H9 (cell line): ENCODE data around the gene MRPL28. TPM values are rescaled to one million over a fixed set of nuclear protein-coding genes. Genes with fewer than 3 reads are reported as not detected.
A peak's percentile ranks its signal among the peaks of the same experiment; 100 is the strongest.
"Not testable (repeated sequence)": the region's sequence is repeated elsewhere in the genome, so short reads cannot be mapped to it uniquely, and the experiment has no call there.

Experiments used
- DNase-seq: peaks from one replicate; pipeline ENCODE4 v3.0.0-alpha.2; 2017
- H2AFZ ChIP-seq: one replicate; pipeline ENCODE4 v1.6.1; 2013; ENCODE audit warnings: mild to moderate bottlenecking, low read length, control low read depth, moderate library complexity
- H2AK5ac ChIP-seq: 2 replicates; pipeline ENCODE4 v1.6.1; 2013; ENCODE audit warnings: low read length, control low read depth, mixed read lengths; ENCODE audit not compliant: insufficient read length
- H2BK120ac ChIP-seq: one replicate; pipeline ENCODE4 v1.6.1; 2013; ENCODE audit warnings: low read depth, mild to moderate bottlenecking, low read length, control low read depth, inconsistent platforms; ENCODE audit not compliant: poor library complexity, severe bottlenecking
- H2BK12ac ChIP-seq: 2 replicates; pipeline ENCODE4 v1.6.1; 2013; ENCODE audit warnings: low read length, control low read depth, mixed read lengths, low read depth; ENCODE audit not compliant: insufficient read length
- H2BK15ac ChIP-seq: 2 replicates; pipeline ENCODE4 v1.6.1; 2013; ENCODE audit warnings: low read depth, low read length, control low read depth
- H2BK20ac ChIP-seq: one replicate; pipeline ENCODE4 v1.6.1; 2013; ENCODE audit warnings: low read depth, mild to moderate bottlenecking, low read length, control low read depth, inconsistent platforms; ENCODE audit not compliant: poor library complexity, severe bottlenecking
- H2BK5ac ChIP-seq: 2 replicates; pipeline ENCODE4 v1.6.1; 2013; ENCODE audit warnings: low read length, control low read depth, mixed read lengths; ENCODE audit not compliant: insufficient read length
- H3K14ac ChIP-seq: 2 replicates; pipeline ENCODE4 v1.6.1; 2013; ENCODE audit warnings: low read length, control low read depth; ENCODE audit not compliant: insufficient read depth
- H3K18ac ChIP-seq: 2 replicates; pipeline ENCODE4 v1.6.1; 2013; ENCODE audit warnings: low read depth, mild to moderate bottlenecking, mixed read lengths, low read length, control low read depth; ENCODE audit not compliant: insufficient read length
- H3K23ac ChIP-seq: 2 replicates; pipeline ENCODE4 v1.6.1; 2013; ENCODE audit warnings: low read length, control low read depth, mixed read lengths, low read depth; ENCODE audit not compliant: insufficient read length
- H3K23me2 ChIP-seq: 2 replicates; pipeline ENCODE4 v1.6.1; 2013; ENCODE audit warnings: low read depth, mild to moderate bottlenecking, mixed read lengths, low read length, control low read depth; ENCODE audit not compliant: insufficient read length, poor library complexity, severe bottlenecking
- H3K27ac ChIP-seq: 2 replicates; pipeline ENCODE4 v1.5.1; 2013; ENCODE audit warnings: low read length, control low read depth, mixed read lengths, low read depth; ENCODE audit not compliant: insufficient read length
- H3K27me3 ChIP-seq: 2 replicates; pipeline ENCODE4 v1.6.1; 2013; ENCODE audit warnings: low read length, control low read depth, inconsistent platforms; ENCODE audit not compliant: insufficient read depth
- H3K4ac ChIP-seq: 2 replicates; pipeline ENCODE4 v1.6.1; 2013; ENCODE audit warnings: low read depth, mild to moderate bottlenecking, control low read depth, inconsistent platforms, low read length, moderate library complexity
- H3K4me1 ChIP-seq: 2 replicates; pipeline ENCODE4 v1.6.1; 2013; ENCODE audit warnings: low read length, control low read depth, inconsistent platforms; ENCODE audit not compliant: insufficient read depth
- H3K4me2 ChIP-seq: 2 replicates; pipeline ENCODE4 v1.6.1; 2013; ENCODE audit warnings: low read length, control low read depth, mixed read lengths; ENCODE audit not compliant: insufficient read length, insufficient read depth
- H3K56ac ChIP-seq: 2 replicates; pipeline ENCODE4 v1.6.1; 2013; ENCODE audit warnings: low read depth, mild to moderate bottlenecking, mixed read lengths, low read length, control low read depth; ENCODE audit not compliant: insufficient read length
- H3K79me1 ChIP-seq: 2 replicates; pipeline ENCODE4 v1.6.1; 2013; ENCODE audit warnings: low read depth, mild to moderate bottlenecking, moderate library complexity, low read length, control low read depth, inconsistent platforms; ENCODE audit not compliant: insufficient read depth, poor library complexity, severe bottlenecking
- H3K79me2 ChIP-seq: 2 replicates; pipeline ENCODE4 v1.6.1; 2013; ENCODE audit warnings: low read length, control low read depth, inconsistent platforms; ENCODE audit not compliant: insufficient read depth
- H3K9ac ChIP-seq: 2 replicates; pipeline ENCODE4 v1.6.1; 2013; ENCODE audit warnings: low read length, control low read depth, mixed read lengths; ENCODE audit not compliant: insufficient read length; ENCODE audit errors: extremely low read depth
- H3K9me3 ChIP-seq: one replicate; pipeline ENCODE4 v1.6.1; 2013; ENCODE audit warnings: low read depth, low read length, inconsistent platforms; ENCODE audit not compliant: control insufficient read depth
- H3T11ph ChIP-seq: one replicate; pipeline ENCODE4 v1.6.1; 2013; ENCODE audit warnings: mild to moderate bottlenecking, low read length, control low read depth, inconsistent platforms
- H4K20me1 ChIP-seq: one replicate; pipeline ENCODE4 v1.6.1; 2013; ENCODE audit not compliant: control insufficient read depth, insufficient read length, insufficient read depth
- H4K5ac ChIP-seq: 2 replicates; pipeline ENCODE4 v1.6.1; 2013; ENCODE audit warnings: low read depth, mild to moderate bottlenecking, mixed read lengths, low read length, control low read depth; ENCODE audit not compliant: insufficient read length
- H4K8ac ChIP-seq: replicated peaks from 2 replicates; pipeline ENCODE4 v1.6.1; 2013; ENCODE audit warnings: low read length, control low read depth, mixed read lengths, low read depth; ENCODE audit not compliant: insufficient read length
- H4K91ac ChIP-seq: 2 replicates; pipeline ENCODE4 v1.6.1; 2013; ENCODE audit warnings: low read depth, mild to moderate bottlenecking, moderate library complexity, mixed read lengths, low read length, control low read depth; ENCODE audit not compliant: insufficient read length
- H3K27ac Mint-ChIP-seq, 3 experiments: 2 replicates in 2 of 3; 3 replicates in 1 of 3; pipeline ENCODE4 v1.8.0; 2020 to 2021; ENCODE audit warnings: mixed read lengths in 3 of 3, mild to moderate bottlenecking in 1 of 3, moderate library complexity in 1 of 3
- H3K27me3 Mint-ChIP-seq: 2 replicates; pipeline ENCODE4 v1.8.0; 2021; ENCODE audit warnings: low read depth, mild to moderate bottlenecking, moderate library complexity, mixed read lengths
- H3K36me3 Mint-ChIP-seq, 3 experiments: 2 replicates in 2 of 3; 3 replicates in 1 of 3; pipeline ENCODE4 v1.8.0; 2020 to 2021; ENCODE audit warnings: low read depth in 3 of 3, mixed read lengths in 3 of 3; ENCODE audit not compliant: insufficient read depth in 1 of 3
- H3K4me1 Mint-ChIP-seq, 2 experiments: 2 replicates each; pipeline ENCODE4 v1.8.0; 2020; ENCODE audit warnings: mixed read lengths in 2 of 2
- H3K4me3 Mint-ChIP-seq, 2 experiments: 2 replicates in 1 of 2; 3 replicates in 1 of 2; pipeline ENCODE4 v1.8.0; 2020 to 2021; ENCODE audit warnings: mild to moderate bottlenecking in 2 of 2, mixed read lengths in 2 of 2, moderate library complexity in 1 of 2
- H3K9me3 Mint-ChIP-seq, 2 experiments: 2 replicates in 1 of 2; 3 replicates in 1 of 2; pipeline ENCODE4 v1.8.0; 2020; ENCODE audit warnings: mild to moderate bottlenecking in 2 of 2, mixed read lengths in 2 of 2, moderate library complexity in 1 of 2
- whole genome bisulfite sequencing: extraction: QIAGEN DNeasy Blood & Tissue Kit; methylation state at CpG from one replicate; pipeline ENCODE4 v1.1.7; 2013; ENCODE audit warnings: missing lambda C conversion rate, low lambda C conversion rate, mixed read lengths; ENCODE audit not compliant: insufficient read length; ENCODE audit errors: extremely low coverage; 5-methylcytosine and 5-hydroxymethylcytosine counted together
- total RNA-seq: library from RNA; stranded (reverse); gene quantifications from 2 replicates; pipeline ENCODE4 v1.2.1, GENCODE V29; 2021
- TF ChIP-seq, protein P1 (sequence below): fragments of 200-600 bp; sonication (generic); conservative IDR thresholded peaks from 3 replicates; pipeline ENCODE4 v1.8.0; 2021; ENCODE audit warnings: antibody characterized with exemption, mild to moderate bottlenecking

Gene MRPL28
- total RNA-seq, 1 experiment from 2014 or later = 154 TPM

DNA sequence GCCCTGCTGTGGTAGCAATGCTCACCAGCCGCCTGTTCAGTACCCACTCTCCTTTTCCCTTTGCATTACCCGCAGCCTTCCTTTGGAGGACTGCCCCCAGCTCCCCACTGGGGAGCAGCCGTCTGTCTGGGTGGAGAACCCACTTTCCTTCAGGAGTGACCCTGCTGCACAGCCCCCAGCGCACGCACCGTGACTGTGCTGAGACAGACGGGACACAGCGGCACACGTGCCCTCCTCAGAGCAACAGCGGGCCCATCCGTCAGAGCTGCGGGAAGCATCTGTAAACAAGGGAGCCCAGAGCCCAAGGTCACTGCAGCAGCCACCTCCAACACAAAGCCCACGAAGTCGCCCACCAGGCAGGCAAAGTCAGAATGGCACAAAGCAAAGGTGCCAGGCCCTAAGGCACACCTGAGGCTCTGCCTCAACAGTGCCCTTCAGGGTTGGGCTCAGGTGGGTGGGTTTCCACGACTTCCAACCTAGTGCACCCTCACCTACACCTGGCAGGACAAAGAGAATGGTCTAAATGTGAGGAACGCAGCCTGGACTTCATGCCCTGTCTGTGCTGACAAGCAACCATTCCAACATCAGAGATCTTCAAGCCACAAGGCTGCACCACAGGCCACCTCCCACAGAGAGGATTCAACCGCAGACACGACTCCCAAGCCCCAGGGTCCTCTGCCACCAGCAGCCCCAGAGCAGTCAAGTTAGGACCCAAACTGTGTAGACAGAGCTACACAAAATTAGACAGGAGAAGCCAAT is 27.7 kb downstream of the MRPL28 start:
- H3T11ph ChIP-seq = no peak overlapping the region
- TF ChIP-seq, protein P1, sequence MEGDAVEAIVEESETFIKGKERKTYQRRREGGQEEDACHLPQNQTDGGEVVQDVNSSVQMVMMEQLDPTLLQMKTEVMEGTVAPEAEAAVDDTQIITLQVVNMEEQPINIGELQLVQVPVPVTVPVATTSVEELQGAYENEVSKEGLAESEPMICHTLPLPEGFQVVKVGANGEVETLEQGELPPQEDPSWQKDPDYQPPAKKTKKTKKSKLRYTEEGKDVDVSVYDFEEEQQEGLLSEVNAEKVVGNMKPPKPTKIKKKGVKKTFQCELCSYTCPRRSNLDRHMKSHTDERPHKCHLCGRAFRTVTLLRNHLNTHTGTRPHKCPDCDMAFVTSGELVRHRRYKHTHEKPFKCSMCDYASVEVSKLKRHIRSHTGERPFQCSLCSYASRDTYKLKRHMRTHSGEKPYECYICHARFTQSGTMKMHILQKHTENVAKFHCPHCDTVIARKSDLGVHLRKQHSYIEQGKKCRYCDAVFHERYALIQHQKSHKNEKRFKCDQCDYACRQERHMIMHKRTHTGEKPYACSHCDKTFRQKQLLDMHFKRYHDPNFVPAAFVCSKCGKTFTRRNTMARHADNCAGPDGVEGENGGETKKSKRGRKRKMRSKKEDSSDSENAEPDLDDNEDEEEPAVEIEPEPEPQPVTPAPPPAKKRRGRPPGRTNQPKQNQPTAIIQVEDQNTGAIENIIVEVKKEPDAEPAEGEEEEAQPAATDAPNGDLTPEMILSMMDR = no peak
- no peak overlapping the region for H2AFZ ChIP-seq
- H4K91ac ChIP-seq = no peak overlapping the region
- no peak overlapping the region; the same call in 1 of the 2 replicates for H3K14ac ChIP-seq
- H4K5ac ChIP-seq = no peak overlapping the region
- DNase-seq = no peak
- no peak overlapping the region for H2BK5ac ChIP-seq
- no peaks in the 10 kb centered on the region for H4K20me1 ChIP-seq
- Mint-ChIP-seq H3K9me3 (no peaks in the 10 kb centered on the region), H3K27ac (peak overlapping the region in 2 of 3 experiments; percentile 73 to 83; a peak in 3 of 7 replicates), H3K27me3 (no peaks in the 10 kb centered on the region), H3K36me3 (peaks cover 43 to 62% (median 43%) of the 10 kb centered on the region in 3 experiments), H3K4me3 (no peak overlapping the region), H3K4me1 (peaks cover 13 to 15% of the 10 kb centered on the region in 2 experiments)
- no peak overlapping the region for H4K8ac ChIP-seq
- H3K23ac ChIP-seq = no peak overlapping the region
- H3K9me3 ChIP-seq = no peaks in the 10 kb centered on the region
- no peaks in the 10 kb centered on the region for H3K23me2 ChIP-seq
- no peak overlapping the region for H2AK5ac ChIP-seq
- no CpG with 5 or more reads among the region's 18 CpGs for WGBS
- no peaks in the 10 kb centered on the region for H3K27me3 ChIP-seq
- H3K4me2 ChIP-seq = no peak overlapping the region
- peaks cover 42% of the 10 kb centered on the region; the same call in 1 of the 2 replicates for H3K79me2 ChIP-seq
- H3K79me1 ChIP-seq = peaks cover 3% of the 10 kb centered on the region
- H3K9ac ChIP-seq = no peak overlapping the region
- H3K4ac ChIP-seq = no peak overlapping the region
- H3K4me1 ChIP-seq = no peaks in the 10 kb centered on the region; the same call in 1 of the 2 replicates
- no peak overlapping the region for H2BK120ac ChIP-seq
- H3K27ac ChIP-seq = no peak overlapping the region
- no peak overlapping the region for H2BK20ac ChIP-seq
- H3K56ac ChIP-seq = no peak overlapping the region
- no peak overlapping the region for H3K18ac ChIP-seq
- H2BK15ac ChIP-seq = no peak overlapping the region
- H2BK12ac ChIP-seq = no peak overlapping the region

DNA sequence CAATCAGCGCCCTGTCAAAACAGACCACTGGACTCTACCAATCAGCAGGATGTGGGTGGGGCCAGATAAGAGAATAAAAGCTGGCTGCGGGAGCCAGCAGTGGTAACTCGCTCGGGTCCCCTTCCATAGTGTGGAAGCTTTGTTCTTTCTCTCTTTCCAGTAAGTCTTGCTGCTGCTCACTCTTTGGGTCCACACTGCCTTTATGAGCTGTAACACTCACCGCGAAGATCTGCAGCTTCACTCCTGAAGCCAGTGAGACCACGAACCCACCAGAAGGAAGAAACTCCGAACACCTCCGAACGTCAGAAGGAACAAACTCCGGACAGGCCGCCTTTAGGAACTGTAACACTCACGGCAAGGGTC is 28.4 kb downstream of the MRPL28 start:
- DNase-seq, H3K23me2 ChIP-seq, H3K9me3 Mint-ChIP-seq, H3K18ac ChIP-seq, H3K79me1 ChIP-seq, H2BK120ac ChIP-seq, H3K4me1 ChIP-seq, H2BK5ac ChIP-seq, H3K56ac ChIP-seq, H3K27me3 ChIP-seq, H2BK15ac ChIP-seq, H3K9me3 ChIP-seq, H2AK5ac ChIP-seq, H2BK20ac ChIP-seq, H3K23ac ChIP-seq, H4K5ac ChIP-seq, H4K20me1 ChIP-seq, H2BK12ac ChIP-seq, H3K4ac ChIP-seq, H4K8ac ChIP-seq, H2AFZ ChIP-seq, H3T11ph ChIP-seq, H4K91ac ChIP-seq, H3K27ac ChIP-seq, H3K14ac ChIP-seq, H3K27me3 Mint-ChIP-seq, H3K9ac ChIP-seq, H3K4me2 ChIP-seq: not testable (repeated sequence)
- H3K79me2 ChIP-seq = peaks cover 45% of the 10 kb centered on the region; the same call in 1 of the 2 replicates
- WGBS = no CpG with 5 or more reads among the region's 13 CpGs
- Mint-ChIP-seq H3K4me1 (peaks cover 12 to 13% of the 10 kb centered on the region in 2 experiments), H3K4me3 (peak overlapping the region in 1 of 2 experiments; percentile 4; a peak in 1 of 5 replicates), H3K36me3 (peaks cover 38 to 56% (median 43%) of the 10 kb centered on the region in 3 experiments), H3K27ac (peak overlapping the region; percentile 71 to 83 (median 75); a peak in 5 of 7 replicates)
